Skeletal muscle tissue (tissue), 4 donors: ENCODE data around the gene LAMA1. TPM values are rescaled to one million over a fixed set of nuclear protein-coding genes. Genes with fewer than 3 reads are reported as not detected.

ENCODE experiments used
- H3K27ac ChIP-seq: one replicate; pipeline ENCODE4 v1.7.0; 2013; ENCODE audit warnings: mild to moderate bottlenecking, low read depth, low read length, inconsistent platforms
- H3K27me3 ChIP-seq, 3 donors: one replicate each; pipeline ENCODE4 v1.7.0; 2013; ENCODE audit warnings: low read length in 3 of 3; ENCODE audit not compliant: control insufficient read depth in 3 of 3, insufficient read depth in 3 of 3
- H3K36me3 ChIP-seq, 3 donors: one replicate each; pipeline ENCODE4 v1.7.0; 2013; ENCODE audit warnings: low read length in 3 of 3; ENCODE audit not compliant: control insufficient read depth in 3 of 3, insufficient read depth in 3 of 3
- H3K4me1 ChIP-seq, 3 donors: one replicate each; pipeline ENCODE4 v1.7.0; 2013; ENCODE audit warnings: low read length in 3 of 3, mild to moderate bottlenecking in 3 of 3; ENCODE audit not compliant: control insufficient read depth in 3 of 3, insufficient read depth in 3 of 3
- H3K4me3 ChIP-seq, 3 donors: one replicate each; pipeline ENCODE4 v1.7.0; 2013; ENCODE audit warnings: low read length in 3 of 3
- H3K9ac ChIP-seq, 3 donors: one replicate each; pipeline ENCODE4 v1.7.0; 2013; ENCODE audit warnings: low read length in 3 of 3, mild to moderate bottlenecking in 3 of 3, moderate library complexity in 2 of 3, low read depth in 1 of 3
- H3K9me3 ChIP-seq, 3 donors: one replicate each; pipeline ENCODE4 v1.7.0; 2013; ENCODE audit warnings: low read length in 3 of 3; ENCODE audit not compliant: control insufficient read depth in 3 of 3
- total RNA-seq: library from RNA; depleted of rRNA; stranded (reverse); fragments of >200 nt; gene quantifications from one replicate; pipeline ENCODE4 v1.2.3, GENCODE V29; 2014
- donor health status: Osteomylitis.

Gene LAMA1
- total RNA-seq, 1 donor from 2014 or later = 4.2 TPM

- Histone ChIP-seq H3K9me3 (no peaks in the 10 kb centered on the region), H3K27me3 (no peaks in the 10 kb centered on the region), H3K4me1 (no peaks in the 10 kb centered on the region), H3K36me3 (no peaks in the 10 kb centered on the region), H3K4me3 (no peak overlapping the region), H3K27ac (no peak overlapping the region), H3K9ac (no peak overlapping the region)
Measured at GRCh38 chr18:7011142-7011541, 106.5 kb downstream of the LAMA1 start.

DNA sequence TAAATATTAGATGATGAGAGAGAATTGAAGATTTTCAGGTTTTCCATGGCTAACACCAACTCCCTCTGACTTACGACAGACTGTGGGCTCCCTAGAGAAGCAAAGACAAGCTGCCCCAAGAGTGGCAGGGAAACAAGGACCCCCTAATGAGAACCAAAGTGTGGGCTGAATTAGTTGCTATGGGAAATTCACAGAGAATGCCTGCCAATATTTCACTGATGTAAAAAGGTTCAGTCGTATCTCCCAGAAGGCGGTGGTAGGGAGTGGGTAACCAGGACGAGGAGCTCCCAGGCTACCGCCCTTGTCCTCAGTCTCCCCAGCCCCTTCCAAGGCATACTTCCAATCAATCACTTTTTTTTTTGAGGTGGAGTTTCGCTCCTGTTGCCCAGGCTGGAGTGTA, 113.6 kb downstream of the LAMA1 start:
- Histone ChIP-seq H3K36me3 (no peaks in the 10 kb centered on the region), H3K4me1 (no peaks in the 10 kb centered on the region), H3K4me3 (no peak overlapping the region), H3K9me3 (no peaks in the 10 kb centered on the region), H3K9ac (no peak overlapping the region), H3K27me3 (peaks cover 0 to 2% (median 0%) of the 10 kb centered on the region in 3 donors), H3K27ac (no peak overlapping the region)

- Histone ChIP-seq H3K9ac (no peak overlapping the region), H3K27me3 (peaks cover 0 to 2% (median 0%) of the 10 kb centered on the region in 3 donors), H3K27ac (no peak overlapping the region), H3K36me3 (no peaks in the 10 kb centered on the region), H3K4me1 (no peaks in the 10 kb centered on the region), H3K4me3 (no peak overlapping the region), H3K9me3 (no peaks in the 10 kb centered on the region)
Measured at GRCh38 chr18:7002107-7002506, 115.5 kb downstream of the LAMA1 start.

- no peaks in the 10 kb centered on the region for H3K4me1 ChIP-seq
- no peak overlapping the region for H3K9ac ChIP-seq
- no peaks in the 10 kb centered on the region for H3K9me3 ChIP-seq
- no peak overlapping the region for H3K4me3 ChIP-seq
- H3K36me3 ChIP-seq = no peaks in the 10 kb centered on the region
- H3K27me3 ChIP-seq = peaks cover 0 to 2% (median 0%) of the 10 kb centered on the region in 3 donors
- H3K27ac ChIP-seq = no peak overlapping the region
Measured at GRCh38 chr18:7000484-7001096, 117.0 kb downstream of the LAMA1 start.

- no peaks in the 10 kb centered on the region for H3K9me3 ChIP-seq
- no peaks in the 10 kb centered on the region for H3K4me1 ChIP-seq
- no peak overlapping the region for H3K9ac ChIP-seq
- no peaks in the 10 kb centered on the region for H3K36me3 ChIP-seq
- H3K27me3 ChIP-seq = peaks cover 0 to 2% (median 0%) of the 10 kb centered on the region in 3 donors
- H3K4me3 ChIP-seq = no peak overlapping the region
- no peak overlapping the region for H3K27ac ChIP-seq
Measured at GRCh38 chr18:6997808-6998207, 119.8 kb downstream of the LAMA1 start.

DNA sequence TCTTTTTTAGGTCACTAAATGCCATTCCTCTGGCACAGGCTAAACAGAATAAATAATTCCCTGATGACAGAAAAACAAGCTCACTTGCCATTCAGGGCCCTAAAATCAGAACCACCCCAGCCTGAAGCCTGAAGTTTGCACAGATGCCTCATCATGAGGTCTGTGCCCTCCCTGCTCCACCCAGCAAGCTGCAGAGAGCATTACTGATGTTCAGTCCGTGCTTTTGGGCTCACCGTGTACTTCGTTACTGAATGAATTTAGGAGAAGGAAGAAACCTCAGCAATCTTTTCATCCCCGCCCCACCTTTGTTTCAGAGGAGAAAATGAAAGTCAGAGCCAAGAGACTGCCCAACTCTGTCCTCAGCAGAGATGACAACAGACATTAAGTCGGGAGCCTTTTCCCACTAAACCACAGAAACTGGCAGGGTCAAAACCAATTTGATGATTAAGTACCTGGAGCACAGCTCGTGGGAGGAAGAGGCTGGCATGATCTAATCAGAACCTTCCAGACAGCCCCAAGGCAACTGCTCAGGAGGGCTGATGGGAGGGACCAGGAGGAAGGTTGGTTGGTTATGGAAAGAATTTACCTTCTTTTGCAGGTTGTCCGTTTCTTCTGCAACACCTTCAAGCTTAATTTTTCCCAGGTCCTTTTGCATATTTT, 122.7 kb downstream of the LAMA1 start:
- Histone ChIP-seq H3K9ac (no peak overlapping the region), H3K4me1 (no peaks in the 10 kb centered on the region), H3K27me3 (no peaks in the 10 kb centered on the region), H3K4me3 (no peak overlapping the region), H3K27ac (no peak overlapping the region), H3K36me3 (no peaks in the 10 kb centered on the region), H3K9me3 (no peaks in the 10 kb centered on the region)

- Histone ChIP-seq H3K27ac (no peak overlapping the region), H3K9me3 (no peaks in the 10 kb centered on the region), H3K4me3 (no peak overlapping the region), H3K36me3 (no peaks in the 10 kb centered on the region), H3K4me1 (no peaks in the 10 kb centered on the region), H3K9ac (no peak overlapping the region), H3K27me3 (no peaks in the 10 kb centered on the region)
Measured at GRCh38 chr18:6994056-6994770, 123.4 kb downstream of the LAMA1 start.

DNA sequence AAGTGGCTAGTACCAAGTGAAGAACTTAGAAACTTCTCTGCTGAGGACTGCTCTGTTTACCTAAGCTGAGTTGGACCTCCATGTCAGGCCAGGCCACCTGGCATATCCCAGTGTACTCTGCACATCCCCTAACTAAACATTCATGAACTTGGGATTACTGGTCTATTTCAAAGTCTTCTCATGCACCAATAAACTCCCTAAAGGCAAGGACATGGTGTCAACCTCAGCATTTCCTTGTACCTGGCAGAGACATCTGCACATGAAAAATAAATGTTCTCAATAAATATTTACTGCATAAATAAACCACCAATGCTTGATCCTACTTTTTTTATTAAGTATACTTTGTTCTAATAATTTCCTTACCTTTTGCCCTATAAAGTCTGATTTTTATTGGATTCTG, 124.8 kb downstream of the LAMA1 start:
- Histone ChIP-seq H3K27ac (no peak overlapping the region), H3K36me3 (no peaks in the 10 kb centered on the region), H3K4me1 (no peaks in the 10 kb centered on the region)

DNA sequence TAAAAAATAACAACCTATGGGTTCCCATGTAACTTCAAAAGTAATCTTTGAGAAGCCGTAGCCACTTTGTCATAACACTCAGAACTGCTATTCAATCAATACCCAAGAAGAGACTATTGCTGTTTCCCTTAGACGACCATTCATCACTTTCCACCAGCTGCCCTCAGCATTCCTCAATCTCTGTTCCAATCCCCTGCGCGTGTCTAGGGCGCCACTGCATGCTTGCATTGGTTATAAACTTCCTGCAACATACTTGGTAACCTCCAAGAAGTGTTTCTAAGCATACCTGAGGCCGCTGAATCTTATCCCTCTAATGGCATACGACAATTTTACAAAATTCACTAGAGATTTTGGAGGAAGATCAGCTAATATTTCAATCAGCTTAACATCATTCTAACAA, 134.2 kb downstream of the LAMA1 start:
- Histone ChIP-seq H3K9me3 (no peaks in the 10 kb centered on the region), H3K27ac (no peak overlapping the region), H3K9ac (no peak overlapping the region), H3K4me3 (no peak overlapping the region), H3K27me3 (peaks cover 0 to 2% (median 0%) of the 10 kb centered on the region in 3 donors), H3K4me1 (no peaks in the 10 kb centered on the region), H3K36me3 (no peaks in the 10 kb centered on the region)

More for the DNA sequence above, 124.8 kb downstream of the LAMA1 start:
- H3K9me3 ChIP-seq = no peaks in the 10 kb centered on the region
- no peak overlapping the region for H3K9ac ChIP-seq
- no peak overlapping the region for H3K4me3 ChIP-seq
- H3K27me3 ChIP-seq = no peaks in the 10 kb centered on the region

GRCh38 chr18:6982398-6982797, 135.2 kb downstream of the LAMA1 start:
- Histone ChIP-seq H3K27me3 (peaks cover 0 to 2% (median 0%) of the 10 kb centered on the region in 3 donors), H3K9ac (no peak overlapping the region)

More at GRCh38 chr18:6982398-6982797, 135.2 kb downstream of the LAMA1 start:
- Histone ChIP-seq H3K4me1 (no peaks in the 10 kb centered on the region), H3K36me3 (no peaks in the 10 kb centered on the region), H3K9me3 (no peaks in the 10 kb centered on the region), H3K4me3 (no peak overlapping the region), H3K27ac (no peak overlapping the region)
